CD4-positive, alpha-beta T cell (primary cell): ENCODE measurements around the gene GTPBP8. TPM values are rescaled to one million over a fixed set of nuclear protein-coding genes. Genes with fewer than 3 reads are reported as not detected.

Experiments
- ATAC-seq: fragments of 200-7000 bp; cut with Tn5 transposase; one replicate; pipeline ENCODE4 v1.10.0; 2022; ENCODE audit warnings: mild to moderate bottlenecking; ENCODE audit not compliant: poor library complexity
- CTCF ChIA-PET: fragments of 350-600 bp; sonication (Branson Sonifier 250); formaldehyde crosslinking; loops from one replicate; lab custom pipeline; 2021; ENCODE audit warnings: antibody characterized with exemption, inconsistent platforms; lab: Charles Lee
- POLR2A ChIA-PET: fragments of 350-600 bp; sonication (Branson Sonifier 250); formaldehyde crosslinking; loops from one replicate; lab custom pipeline; 2021; ENCODE audit warnings: antibody characterized with exemption, inconsistent platforms; lab: Charles Lee
- DNase-seq, 14 experiments: peaks; one replicate each; pipeline ENCODE4 v3.0.0-alpha.2; 2013 to 2020; ENCODE audit warnings: mixed read lengths in 2 of 14
- H3K27ac ChIP-seq, 2 donors: one replicate each; pipeline versions ENCODE4 v1.5.1 to v1.7.0; 2013; ENCODE audit warnings: low read length in 2 of 2, low read depth in 1 of 2, mild to moderate bottlenecking in 1 of 2
- H3K27me3 ChIP-seq, 2 experiments: 1 replicate in 1 of 2; 2 replicates in 1 of 2; pipeline versions ENCODE4 v1.6.1 to v1.7.0; 2013; ENCODE audit warnings: low read length in 2 of 2, control low read depth in 1 of 2, mild to moderate bottlenecking in 1 of 2, moderate library complexity in 1 of 2; ENCODE audit not compliant: insufficient read depth in 2 of 2, control insufficient read depth in 1 of 2
- H3K36me3 ChIP-seq: one replicate; pipeline ENCODE4 v1.6.1; 2013; ENCODE audit warnings: low read length, control low read depth; ENCODE audit not compliant: insufficient read depth
- H3K4me1 ChIP-seq: one replicate; pipeline ENCODE4 v1.6.1; 2013; ENCODE audit warnings: low read length, control low read depth; ENCODE audit not compliant: insufficient read depth
- H3K4me3 ChIP-seq: one replicate; pipeline ENCODE4 v1.5.1; 2013; ENCODE audit warnings: mild to moderate bottlenecking, low read length, moderate library complexity
- H3K9me3 ChIP-seq, 2 experiments: 1 replicate in 1 of 2; 2 replicates in 1 of 2; pipeline versions ENCODE4 v1.6.1 to v1.7.0; 2013; ENCODE audit warnings: low read length in 2 of 2, mild to moderate bottlenecking in 2 of 2, control low read depth in 1 of 2, moderate library complexity in 1 of 2; ENCODE audit not compliant: control insufficient read depth in 1 of 2, insufficient read depth in 1 of 2
- H3K27ac Mint-ChIP-seq: one replicate; pipeline ENCODE4 v1.8.0; 2020; ENCODE audit warnings: mixed read lengths
- H3K27me3 Mint-ChIP-seq: one replicate; pipeline ENCODE4 v1.8.0; 2021; ENCODE audit warnings: mixed read lengths
- H3K36me3 Mint-ChIP-seq: one replicate; pipeline ENCODE4 v1.8.0; 2021; ENCODE audit warnings: low read depth, mixed read lengths
- H3K4me1 Mint-ChIP-seq: one replicate; pipeline ENCODE4 v1.8.0; 2021; ENCODE audit warnings: low read depth, mixed read lengths
- H3K4me3 Mint-ChIP-seq: one replicate; pipeline ENCODE4 v1.8.0; 2020; ENCODE audit warnings: mild to moderate bottlenecking, mixed read lengths
- H3K9me3 Mint-ChIP-seq: one replicate; pipeline ENCODE4 v1.8.0; 2020; ENCODE audit warnings: mixed read lengths
- CTCF ChIP-seq: fragments of 200-600 bp; IDR thresholded peaks from one replicate; pipeline ENCODE4 v1.8.0; 2022; ENCODE audit warnings: antibody characterized with exemption, mild to moderate bottlenecking
- intact Hi-C, 2 experiments: fragments of 100-400 bp; cut with DNase I in 1 of 2; cut with micrococcal nuclease in 1 of 2; formaldehyde crosslinking; loops; one replicate each; pipeline versions ENCODE4 v1.15.1 to v1.9.0; 2023 to 2025; cut with DNase I, micrococcal nuclease
- total RNA-seq, 174 experiments: library from RNA in 2 of 174; stranded (reverse) in 2 of 174; gene quantifications; one replicate each; pipeline ENCODE4 v1.2.3 and lab custom pipeline; 2021 to 2026

Gene GTPBP8
- total RNA-seq, 2 experiments from 2014 or later, result 27.0 to 30.3 TPM

GRCh38 chr3:113008117-113008516, 17.3 kb downstream of the GTPBP8 start:
- H3K27ac Mint-ChIP-seq, result peak overlapping the region; percentile 90

GRCh38 chr3:113013593-113013992, 22.8 kb downstream of the GTPBP8 start:
- peaks cover 86% of the 10 kb centered on the region for H3K36me3 Mint-ChIP-seq
- peaks cover 65% of the 10 kb centered on the region for H3K36me3 ChIP-seq

More at GRCh38 chr3:113008117-113008516, 17.3 kb downstream of the GTPBP8 start:
- TF ChIP-seq CTCF, result no peak
- Mint-ChIP-seq H3K9me3 (no peaks in the 10 kb centered on the region), H3K27me3 (no peaks in the 10 kb centered on the region), H3K4me1 (peaks cover 87% of the 10 kb centered on the region), H3K36me3 (peaks cover 90% of the 10 kb centered on the region), H3K4me3 (no peak overlapping the region)
- Histone ChIP-seq H3K36me3 (peaks cover 70% of the 10 kb centered on the region), H3K4me3 (no peak overlapping the region), H3K9me3 (no peaks in the 10 kb centered on the region), H3K27ac (no peak overlapping the region), H3K4me1 (peaks cover 21% of the 10 kb centered on the region), H3K27me3 (no peaks in the 10 kb centered on the region)
- DNase-seq (no peak), ATAC-seq (no peak)
- POLR2A ChIA-PET, result interaction anchor here (0.6 to 9.1 kb wide), 6 partner anchors 9 to 447 kb away, joined by 3 to 114 read pairs (median 4); partner anchors contain the start of genes ATG3 and GTPBP8
- CTCF ChIA-PET, result interaction anchor here (1.2 to 3.7 kb wide), 2 partner anchors 11 kb away, joined by 3 to 11 read pairs; a partner anchor contains a TSS
- intact Hi-C loops, result no loop called here

GRCh38 chr3:113018536-113019181, 27.9 kb downstream of the GTPBP8 start:
- DNase-seq (peak in 5 of 14 experiments; percentile 4 to 49 (median 44)), ATAC-seq (peak; percentile 16)
- H3K9me3 Mint-ChIP-seq, result no peaks in the 10 kb centered on the region
- Histone ChIP-seq H3K4me3 (peak overlapping the region; percentile 78), H3K4me1 (peaks cover 28% of the 10 kb centered on the region), H3K27ac (peak overlapping the region; percentile 91 to 93), H3K36me3 (peaks cover 29% of the 10 kb centered on the region), H3K27me3 (no peaks in the 10 kb centered on the region), H3K9me3 (no peaks in the 10 kb centered on the region)
- ChIA-PET POLR2A (interaction anchor here (0.7 to 8.9 kb wide), 7 partner anchors 12 to 457 kb away, joined by 3 to 114 read pairs (median 12); partner anchors contain the start of genes ATG3, GTPBP8 and SLC35A5), CTCF (interaction anchor here (0.9 to 3.3 kb wide), 6 partner anchors 10 to 43 kb away, joined by 3 to 11 read pairs (median 4); partner anchors contain the start of genes CD200R1 and GTPBP8)
- intact Hi-C loops, result loop anchor here (1.0 to 5.0 kb wide), 3 partner anchors 12 to 456 kb away; partner anchors contain the start of genes CD200R1 (in 1 of the 2) and SLC35A5 (in 1 of the 2)
- H3K27ac Mint-ChIP-seq, result peak overlapping the region; percentile 95
- H3K4me1 Mint-ChIP-seq, result peaks cover 78% of the 10 kb centered on the region
- TF ChIP-seq CTCF, result no peak
- peaks cover 46% of the 10 kb centered on the region for H3K36me3 Mint-ChIP-seq
- H3K4me3 Mint-ChIP-seq, result peak overlapping the region; percentile 93
- H3K27me3 Mint-ChIP-seq, result no peaks in the 10 kb centered on the region

More at GRCh38 chr3:113013593-113013992, 22.8 kb downstream of the GTPBP8 start:
- Histone ChIP-seq H3K4me1 (peaks cover 11% of the 10 kb centered on the region), H3K4me3 (no peak overlapping the region), H3K27me3 (no peaks in the 10 kb centered on the region), H3K9me3 (no peaks in the 10 kb centered on the region), H3K27ac (no peak overlapping the region)
- Mint-ChIP-seq H3K9me3 (no peaks in the 10 kb centered on the region), H3K27ac (peak overlapping the region; percentile 81), H3K27me3 (no peaks in the 10 kb centered on the region), H3K4me1 (peaks cover 84% of the 10 kb centered on the region), H3K4me3 (no peak overlapping the region)
- DNase-seq (no peak), ATAC-seq (no peak)
- no peak for TF ChIP-seq CTCF
- intact Hi-C loops, result no loop called here
- ChIA-PET POLR2A (interaction anchor here (0.9 to 8.9 kb wide), 2 partner anchors 7 to 34 kb away, joined by 5 to 114 read pairs; no protein-coding TSS in a partner anchor), CTCF (interaction anchor here (0.6 to 1.6 kb wide), 4 partner anchors 9 to 874 kb away, joined by 3 to 4 read pairs (median 3); no protein-coding TSS in a partner anchor)
